HepG2 (cell line): Measurements from ENCODE around the gene MED12. TPM values are rescaled to one million over a fixed set of nuclear protein-coding genes. Genes with fewer than 3 reads are reported as not detected.

Source experiments
- ATF7-NPFF ChIP-seq: sonication (generic); formaldehyde crosslinking; IDR thresholded peaks from 2 replicates; pipeline ENCODE4 v1.8.1; 2023; ENCODE audit warnings: mild to moderate bottlenecking, low read depth, missing genetic modification reagents, moderate library complexity
- CEBPG ChIP-seq: IDR thresholded peaks from 2 replicates; pipeline ENCODE4 v1.6.1; 2016
- EP300 ChIP-seq, 3 experiments: sonication (generic) in 1 of 3; formaldehyde crosslinking in 1 of 3; IDR thresholded peaks; 2 replicates each; pipeline versions ENCODE4 v1.5.1 to v1.6.1; 2011 to 2020; ENCODE audit warnings: low read depth in 2 of 3, low read length in 2 of 3, borderline replicate concordance in 1 of 3, improper control_type of control experiment in 1 of 3, mild to moderate bottlenecking in 1 of 3, missing genetic modification reagents in 1 of 3, moderate library complexity in 1 of 3
- FOXJ3 ChIP-seq: sonication (generic); formaldehyde crosslinking; IDR thresholded peaks from 2 replicates; pipeline ENCODE4 v1.4.0; 2020; ENCODE audit warnings: missing genetic modification reagents, mild to moderate bottlenecking, borderline replicate concordance
- HNF4A ChIP-seq: sonication (generic); formaldehyde crosslinking; IDR thresholded peaks from 2 replicates; pipeline ENCODE4 v1.4.0; 2020; ENCODE audit warnings: missing genetic modification reagents
- HNF4G ChIP-seq, 2 experiments: sonication (generic) in 1 of 2; formaldehyde crosslinking in 1 of 2; IDR thresholded peaks; 2 replicates each; pipeline versions ENCODE4 v1.4.0 to v1.6.1; 2011 to 2020; ENCODE audit warnings: borderline replicate concordance in 2 of 2, low read depth in 2 of 2, mild to moderate bottlenecking in 2 of 2, low read length in 1 of 2, missing genetic modification reagents in 1 of 2, moderate library complexity in 1 of 2
- HOXA9 ChIP-seq: sonication (generic); formaldehyde crosslinking; IDR thresholded peaks from 2 replicates; pipeline ENCODE4 v1.8.1; 2022; ENCODE audit warnings: missing genetic modification reagents, mild to moderate bottlenecking, moderate library complexity, borderline replicate concordance
- NR2F6 ChIP-seq, 2 experiments: IDR thresholded peaks; 2 replicates each; pipeline ENCODE4 v1.6.1; 2016; ENCODE audit warnings: antibody characterized with exemption in 1 of 2, mild to moderate bottlenecking in 1 of 2
- RBAK ChIP-seq: sonication (generic); formaldehyde crosslinking; IDR thresholded peaks from 2 replicates; pipeline ENCODE4 v1.5.1; 2020; ENCODE audit warnings: mild to moderate bottlenecking, missing genetic modification reagents
- RXRB ChIP-seq: IDR thresholded peaks from 2 replicates; pipeline ENCODE4 v1.6.1; 2016; ENCODE audit warnings: borderline replicate concordance, missing genetic modification reagents, missing compliant biosample characterization
- SRF ChIP-seq: IDR thresholded peaks from 2 replicates; pipeline ENCODE4 v1.6.1; 2011; ENCODE audit warnings: mild to moderate bottlenecking, low read depth, low read length, moderate library complexity
- TARDBP ChIP-seq: sonication (generic); formaldehyde crosslinking; IDR thresholded peaks from 2 replicates; pipeline ENCODE4 v1.8.0; 2022; ENCODE audit warnings: mild to moderate bottlenecking, missing genetic modification reagents
- ZBTB8A ChIP-seq: sonication (generic); formaldehyde crosslinking; IDR thresholded peaks from 2 replicates; pipeline ENCODE4 v1.4.0; 2020; ENCODE audit warnings: mild to moderate bottlenecking, low read depth, missing genetic modification reagents, borderline replicate concordance
- ZC3H4 ChIP-seq: sonication (generic); formaldehyde crosslinking; IDR thresholded peaks from 2 replicates; pipeline ENCODE4 v1.4.0; 2020; ENCODE audit warnings: missing genetic modification reagents, borderline replicate concordance
- ZFP62 ChIP-seq: sonication (generic); formaldehyde crosslinking; IDR thresholded peaks from 2 replicates; pipeline ENCODE4 v1.4.0; 2020; ENCODE audit warnings: missing genetic modification reagents
- ZKSCAN8 ChIP-seq: IDR thresholded peaks from 2 replicates; pipeline ENCODE4 v1.6.1; 2016; ENCODE audit warnings: borderline replicate concordance, missing genetic modification reagents, missing compliant biosample characterization
- polyA plus RNA-seq, 8 experiments: library from polyadenylated mRNA; depleted of rRNA in 3 of 8; stranded (reverse) in 7 of 8; unstranded in 1 of 8; fragments of >200 nt; fragmentation: Illumina TruSeq in 4 of 8; extraction: Trizol in 4 of 8; gene quantifications; 2 replicates each; pipeline versions ENCODE4 v1.2.1 to v1.2.3, GENCODE V29; 2011 to 2016; ENCODE audit warnings: low read depth in 4 of 8, missing spikeins in 1 of 8, mixed read lengths in 1 of 8; ENCODE audit not compliant: insufficient read depth in 1 of 8
- total RNA-seq, 5 experiments: library from RNA; depleted of rRNA; stranded (reverse); fragments of >200 nt; fragmentation: Illumina TruSeq; extraction: Trizol; gene quantifications; 2 replicates each; pipeline ENCODE4 v1.2.3, GENCODE V29; 2016; ENCODE audit warnings: low read depth in 1 of 5
- TF ChIP-seq, protein P1 (sequence below): sonication (generic); formaldehyde crosslinking; IDR thresholded peaks from 2 replicates; pipeline ENCODE4 v1.4.0; 2020; ENCODE audit warnings: missing genetic modification reagents, borderline replicate concordance
- TF ChIP-seq, protein P2 (sequence below): IDR thresholded peaks from 2 replicates; pipeline ENCODE4 v1.6.1; 2016; ENCODE audit warnings: missing compliant biosample characterization, missing genetic modification reagents, borderline replicate concordance
- TF ChIP-seq, protein P3 (sequence below): sonication (generic); formaldehyde crosslinking; IDR thresholded peaks from 2 replicates; pipeline ENCODE4; 2020; ENCODE audit warnings: missing genetic modification reagents, mild to moderate bottlenecking, borderline replicate concordance

The MED12 gene
- total and polyA plus RNA-seq, 2 of the 13 experiments (the other 11 are each of a cell fraction or from before 2014, with no cell fraction given): 9.4 to 15.0 TPM

DNA sequence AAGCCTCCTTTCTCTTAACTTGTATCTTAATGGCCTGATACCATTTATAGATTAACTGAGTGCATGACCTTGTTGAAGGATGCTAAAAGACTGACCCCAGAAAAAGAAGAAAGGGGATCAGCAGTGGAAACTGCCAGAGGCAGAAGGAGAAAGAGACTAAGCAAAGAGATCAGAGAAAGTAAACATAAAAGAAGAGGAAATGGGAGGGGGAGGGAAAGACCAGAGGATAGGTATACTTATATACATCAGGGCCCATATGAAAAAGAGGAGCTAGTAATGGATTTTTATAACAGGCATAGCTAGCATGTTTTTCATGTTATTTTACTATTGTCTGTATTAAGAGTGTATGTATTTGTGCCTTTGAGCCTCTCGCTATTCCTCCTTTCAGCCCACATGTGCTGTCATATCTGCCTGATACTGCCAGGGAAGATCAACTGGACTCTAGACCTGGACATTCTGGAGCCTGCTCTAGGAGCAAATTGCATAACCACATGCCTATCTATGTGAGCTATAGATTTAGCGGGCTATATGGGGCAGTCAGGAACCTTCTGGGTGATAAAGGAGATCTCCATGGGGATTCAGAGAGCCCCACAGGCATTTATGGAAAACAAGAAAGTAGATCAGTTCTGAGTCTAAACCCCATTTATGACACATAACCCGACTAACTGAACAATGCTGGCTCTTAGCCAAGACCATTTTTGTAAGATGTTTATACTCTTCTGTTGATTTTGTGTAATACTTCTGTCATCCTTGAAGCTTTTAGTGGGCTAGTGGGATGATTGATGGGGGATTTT is 36.9 kb upstream of the MED12 start (continued):
- TF ChIP-seq EP300 (IDR thresholded peaks at IDR 0.05; ENCODE audit: low read depth in 2 of 2, low read length in 2 of 2): no peak; a peak in 1 of 4 replicates
- TF ChIP-seq EP300 (CRISPR knock-in tag; IDR thresholded peaks at IDR 0.05; ENCODE audit: borderline replicate concordance): no peak
- TF ChIP-seq, protein P1, sequence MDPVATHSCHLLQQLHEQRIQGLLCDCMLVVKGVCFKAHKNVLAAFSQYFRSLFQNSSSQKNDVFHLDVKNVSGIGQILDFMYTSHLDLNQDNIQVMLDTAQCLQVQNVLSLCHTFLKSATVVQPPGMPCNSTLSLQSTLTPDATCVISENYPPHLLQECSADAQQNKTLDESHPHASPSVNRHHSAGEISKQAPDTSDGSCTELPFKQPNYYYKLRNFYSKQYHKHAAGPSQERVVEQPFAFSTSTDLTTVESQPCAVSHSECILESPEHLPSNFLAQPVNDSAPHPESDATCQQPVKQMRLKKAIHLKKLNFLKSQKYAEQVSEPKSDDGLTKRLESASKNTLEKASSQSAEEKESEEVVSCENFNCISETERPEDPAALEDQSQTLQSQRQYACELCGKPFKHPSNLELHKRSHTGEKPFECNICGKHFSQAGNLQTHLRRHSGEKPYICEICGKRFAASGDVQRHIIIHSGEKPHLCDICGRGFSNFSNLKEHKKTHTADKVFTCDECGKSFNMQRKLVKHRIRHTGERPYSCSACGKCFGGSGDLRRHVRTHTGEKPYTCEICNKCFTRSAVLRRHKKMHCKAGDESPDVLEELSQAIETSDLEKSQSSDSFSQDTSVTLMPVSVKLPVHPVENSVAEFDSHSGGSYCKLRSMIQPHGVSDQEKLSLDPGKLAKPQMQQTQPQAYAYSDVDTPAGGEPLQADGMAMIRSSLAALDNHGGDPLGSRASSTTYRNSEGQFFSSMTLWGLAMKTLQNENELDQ (CRISPR knock-in tag): no peak
- TF ChIP-seq ZKSCAN8 (CRISPR knock-in tag): 0 out of 2 replicates have a peak, but pooled peaks have one; percentile 28
- peak; percentile 54; the same call in 1 of the 2 replicates for TF ChIP-seq RXRB (CRISPR knock-in tag)
- no peak for TF ChIP-seq TARDBP (CRISPR knock-in tag)
- TF ChIP-seq, protein P2, sequence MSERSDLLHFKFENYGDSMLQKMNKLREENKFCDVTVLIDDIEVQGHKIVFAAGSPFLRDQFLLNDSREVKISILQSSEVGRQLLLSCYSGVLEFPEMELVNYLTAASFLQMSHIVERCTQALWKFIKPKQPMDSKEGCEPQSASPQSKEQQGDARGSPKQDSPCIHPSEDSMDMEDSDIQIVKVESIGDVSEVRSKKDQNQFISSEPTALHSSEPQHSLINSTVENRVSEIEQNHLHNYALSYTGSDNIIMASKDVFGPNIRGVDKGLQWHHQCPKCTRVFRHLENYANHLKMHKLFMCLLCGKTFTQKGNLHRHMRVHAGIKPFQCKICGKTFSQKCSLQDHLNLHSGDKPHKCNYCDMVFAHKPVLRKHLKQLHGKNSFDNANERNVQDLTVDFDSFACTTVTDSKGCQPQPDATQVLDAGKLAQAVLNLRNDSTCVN (CRISPR knock-in tag): peak; percentile 100
- TF ChIP-seq ZFP62 (CRISPR knock-in tag): no peak
- TF ChIP-seq CEBPG (CRISPR knock-in tag): peak; percentile 90
- no peak for TF ChIP-seq ATF7-NPFF (CRISPR knock-in tag)
- no peak for TF ChIP-seq HOXA9 (CRISPR knock-in tag)
- TF ChIP-seq ZBTB8A (CRISPR knock-in tag): no peak
- TF ChIP-seq FOXJ3 (CRISPR knock-in tag): no peak
- TF ChIP-seq HNF4G (IDR thresholded peaks at IDR 0.05; ENCODE audit: borderline replicate concordance, low read depth, low read length): peak; percentile 71
- TF ChIP-seq HNF4G (CRISPR knock-in tag; IDR thresholded peaks at IDR 0.05; ENCODE audit: borderline replicate concordance, low read depth): no peak
- TF ChIP-seq RBAK (CRISPR knock-in tag): no peak
- TF ChIP-seq, protein P3, sequence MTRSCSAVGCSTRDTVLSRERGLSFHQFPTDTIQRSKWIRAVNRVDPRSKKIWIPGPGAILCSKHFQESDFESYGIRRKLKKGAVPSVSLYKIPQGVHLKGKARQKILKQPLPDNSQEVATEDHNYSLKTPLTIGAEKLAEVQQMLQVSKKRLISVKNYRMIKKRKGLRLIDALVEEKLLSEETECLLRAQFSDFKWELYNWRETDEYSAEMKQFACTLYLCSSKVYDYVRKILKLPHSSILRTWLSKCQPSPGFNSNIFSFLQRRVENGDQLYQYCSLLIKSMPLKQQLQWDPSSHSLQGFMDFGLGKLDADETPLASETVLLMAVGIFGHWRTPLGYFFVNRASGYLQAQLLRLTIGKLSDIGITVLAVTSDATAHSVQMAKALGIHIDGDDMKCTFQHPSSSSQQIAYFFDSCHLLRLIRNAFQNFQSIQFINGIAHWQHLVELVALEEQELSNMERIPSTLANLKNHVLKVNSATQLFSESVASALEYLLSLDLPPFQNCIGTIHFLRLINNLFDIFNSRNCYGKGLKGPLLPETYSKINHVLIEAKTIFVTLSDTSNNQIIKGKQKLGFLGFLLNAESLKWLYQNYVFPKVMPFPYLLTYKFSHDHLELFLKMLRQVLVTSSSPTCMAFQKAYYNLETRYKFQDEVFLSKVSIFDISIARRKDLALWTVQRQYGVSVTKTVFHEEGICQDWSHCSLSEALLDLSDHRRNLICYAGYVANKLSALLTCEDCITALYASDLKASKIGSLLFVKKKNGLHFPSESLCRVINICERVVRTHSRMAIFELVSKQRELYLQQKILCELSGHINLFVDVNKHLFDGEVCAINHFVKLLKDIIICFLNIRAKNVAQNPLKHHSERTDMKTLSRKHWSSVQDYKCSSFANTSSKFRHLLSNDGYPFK (CRISPR knock-in tag): no peak
- TF ChIP-seq ZC3H4 (CRISPR knock-in tag): no peak
- no peak for TF ChIP-seq SRF
- peak; percentile 92 for TF ChIP-seq HNF4A (CRISPR knock-in tag)
- TF ChIP-seq NR2F6 (IDR thresholded peaks at IDR 0.05): no peak
- no peak for TF ChIP-seq NR2F6 (CRISPR knock-in tag; IDR thresholded peaks at IDR 0.05)
